ENCODE measurements around the gene BTBD7.

The BTBD7 gene

GRCh38 chr14:93274055-93274806 is 58.6 kb downstream of the BTBD7 start:
- no peak for TF ChIP-seq SIN3A (IDR thresholded peaks at IDR 0.05; ENCODE audit: borderline replicate concordance, insufficient read depth, low read length)
- TF ChIP-seq REST (IDR thresholded peaks at IDR 0.05; ENCODE audit: insufficient read depth in 1 of 2, low read depth in 2 of 2, low read length in 2 of 2), result no peak
- TF ChIP-seq FOXP2 (optimal IDR thresholded peaks at IDR 0.05; ENCODE audit: borderline replicate concordance, extremely low read depth, extremely low read length, insufficient read depth), result no peak
- TF ChIP-seq POLR2AphosphoS5 (IDR thresholded peaks at IDR 0.05; ENCODE audit: low read depth, low read length), result no peak
- no peak for TF ChIP-seq TAF1 (IDR thresholded peaks at IDR 0.05; ENCODE audit: borderline replicate concordance, insufficient read depth, low read length)

- TF ChIP-seq FOXP2 (optimal IDR thresholded peaks at IDR 0.05; ENCODE audit: borderline replicate concordance, extremely low read depth, extremely low read length, insufficient read depth) (no peak), SIN3A (IDR thresholded peaks at IDR 0.05; ENCODE audit: borderline replicate concordance, insufficient read depth, low read length) (no peak), REST (IDR thresholded peaks at IDR 0.05; ENCODE audit: insufficient read depth in 1 of 2, low read depth in 2 of 2, low read length in 2 of 2) (no peak), POLR2AphosphoS5 (IDR thresholded peaks at IDR 0.05; ENCODE audit: low read depth, low read length) (no peak), TAF1 (IDR thresholded peaks at IDR 0.05; ENCODE audit: borderline replicate concordance, insufficient read depth, low read length) (no peak)
Measured at GRCh38 chr14:93271111-93271510, 61.7 kb downstream of the BTBD7 start.

GRCh38 chr14:93269341-93270068 is 63.3 kb downstream of the BTBD7 start:
- TF ChIP-seq POLR2AphosphoS5 (IDR thresholded peaks at IDR 0.05; ENCODE audit: low read depth, low read length) (no peak), REST (IDR thresholded peaks at IDR 0.05; ENCODE audit: insufficient read depth in 1 of 2, low read depth in 2 of 2, low read length in 2 of 2) (no peak), TAF1 (IDR thresholded peaks at IDR 0.05; ENCODE audit: borderline replicate concordance, insufficient read depth, low read length) (no peak), SIN3A (IDR thresholded peaks at IDR 0.05; ENCODE audit: borderline replicate concordance, insufficient read depth, low read length) (no peak), FOXP2 (optimal IDR thresholded peaks at IDR 0.05; ENCODE audit: borderline replicate concordance, extremely low read depth, extremely low read length, insufficient read depth) (no peak)

- TF ChIP-seq TAF1 (IDR thresholded peaks at IDR 0.05; ENCODE audit: borderline replicate concordance, insufficient read depth, low read length) (no peak), SIN3A (IDR thresholded peaks at IDR 0.05; ENCODE audit: borderline replicate concordance, insufficient read depth, low read length) (no peak), POLR2AphosphoS5 (IDR thresholded peaks at IDR 0.05; ENCODE audit: low read depth, low read length) (no peak), REST (IDR thresholded peaks at IDR 0.05; ENCODE audit: insufficient read depth in 1 of 2, low read depth in 2 of 2, low read length in 2 of 2) (no peak), FOXP2 (optimal IDR thresholded peaks at IDR 0.05; ENCODE audit: borderline replicate concordance, extremely low read depth, extremely low read length, insufficient read depth) (no peak)
Measured at GRCh38 chr14:93268406-93268805, 64.4 kb downstream of the BTBD7 start.
